UCSD-AML1 (cell line): Measurements from ENCODE around the gene CEP72.
"Not testable (repeated sequence)": the region's sequence is repeated elsewhere in the genome, so short reads cannot be mapped to it uniquely, and the experiment has no call there.

ENCODE experiments used
- DNase-seq: peaks from one replicate; lab custom pipeline; 2025; ENCODE audit not compliant: unreplicated experiment; lab: John Stamatoyannopoulos, UW

CEP72 gene

GRCh38 chr5:595285-595875 lies 16.8 kb upstream of the CEP72 start:
- no peak for DNase-seq

GRCh38 chr5:597871-598563 lies 14.1 kb upstream of the CEP72 start:
- no peak for DNase-seq

DNA sequence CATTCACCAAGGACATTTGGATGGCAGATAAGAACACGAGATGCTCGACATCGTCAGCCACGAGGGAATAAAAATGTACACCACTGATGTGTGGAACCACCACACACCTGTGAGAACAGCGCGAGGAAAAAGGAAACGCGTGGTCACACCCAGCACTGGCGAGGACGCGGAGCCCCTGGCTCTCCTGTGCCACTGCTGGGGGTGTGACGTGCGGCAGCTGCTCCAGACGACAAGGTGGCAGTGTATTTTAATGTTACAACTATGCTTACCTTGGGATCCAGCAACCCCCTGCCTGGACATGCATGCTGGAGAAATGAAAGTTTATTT lies 13.6 kb upstream of the CEP72 start:
- no peak for DNase-seq

- DNase-seq = no peak
These were observed 11.1 kb upstream of the CEP72 start for GRCh38 chr5:600886-601541.

DNA sequence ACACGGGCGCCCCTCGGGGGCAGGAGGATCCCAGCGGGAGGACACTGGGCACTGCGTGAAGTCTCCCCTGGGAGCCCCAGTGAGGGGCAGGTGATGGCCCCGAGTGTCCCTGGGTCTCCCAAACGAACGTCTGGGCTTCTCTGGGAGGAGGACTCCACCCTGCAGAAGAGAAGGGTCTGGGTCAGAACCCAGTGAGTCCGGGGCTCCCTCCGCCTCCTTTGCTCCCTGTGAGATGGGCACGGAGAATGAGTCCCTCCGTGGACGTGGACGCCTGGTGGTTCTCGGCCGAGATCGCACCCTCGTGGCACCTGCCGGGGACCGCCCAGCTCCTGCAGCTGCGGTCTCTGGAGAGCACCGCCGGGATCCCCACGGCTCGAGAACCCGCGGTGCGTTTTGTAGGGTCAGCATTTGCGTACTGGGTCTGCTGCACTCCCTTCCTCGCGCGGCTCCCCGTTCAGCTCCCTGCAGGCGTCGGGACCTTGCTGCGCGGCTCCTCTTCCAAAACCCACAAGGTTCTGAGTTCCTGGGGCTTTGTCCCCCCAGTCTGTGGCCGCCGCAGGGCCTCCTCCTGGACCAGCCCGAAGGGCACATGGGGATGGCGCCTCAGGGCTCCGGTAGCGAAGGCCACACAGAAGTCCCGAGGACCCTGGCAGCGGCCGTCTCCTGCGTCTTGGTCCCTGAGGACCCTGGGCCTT lies 10.2 kb upstream of the CEP72 start:
- no peak for DNase-seq

GRCh38 chr5:602466-603035 lies 9.6 kb upstream of the CEP72 start:
- DNase-seq = no peak

GRCh38 chr5:603081-603998 lies 8.8 kb upstream of the CEP72 start:
- DNase-seq = no peak

DNA sequence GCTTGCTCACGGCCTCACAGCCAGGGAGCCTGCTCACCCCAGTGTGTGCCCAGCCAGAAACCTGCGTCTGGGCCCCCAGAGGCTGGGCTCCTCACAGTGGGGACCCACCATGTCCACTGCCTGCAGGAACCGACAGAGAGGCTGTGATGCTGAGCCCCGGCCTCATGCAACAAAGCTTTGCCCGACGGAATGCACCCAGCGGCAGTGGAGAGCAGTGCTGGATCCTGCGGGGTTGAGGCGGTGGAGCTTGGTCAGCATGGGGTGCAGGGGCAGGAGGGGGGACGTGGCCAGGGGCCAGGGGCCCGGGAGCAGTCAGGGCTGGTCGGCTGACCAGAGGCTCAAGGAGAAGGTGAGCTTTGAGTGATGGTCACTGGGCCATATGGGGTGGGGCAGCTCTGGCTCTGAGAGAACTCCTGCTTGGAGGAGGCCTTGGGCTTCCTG lies 7.7 kb upstream of the CEP72 start:
- DNase-seq = no peak

DNA sequence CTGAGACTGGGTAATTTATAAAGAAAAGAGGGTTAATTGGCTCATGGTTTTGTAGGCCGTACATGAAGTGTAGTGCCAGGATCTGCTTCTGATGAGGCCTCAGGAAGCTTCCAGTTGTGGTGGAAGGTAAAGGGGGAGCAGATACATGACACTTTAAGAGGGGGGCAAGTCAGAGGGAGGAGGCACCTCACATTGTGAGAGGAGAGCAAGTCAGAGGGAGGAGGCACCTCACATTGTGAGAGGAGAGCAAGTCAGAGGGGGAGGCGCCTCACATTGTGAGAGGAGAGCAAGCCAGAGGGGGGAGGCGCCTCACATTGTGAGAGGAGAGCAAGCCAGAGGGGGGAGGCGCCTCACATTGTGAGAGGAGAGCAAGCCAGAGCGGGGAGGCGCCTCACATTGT lies 7.0 kb upstream of the CEP72 start:
- DNase-seq = not testable (repeated sequence)

DNA sequence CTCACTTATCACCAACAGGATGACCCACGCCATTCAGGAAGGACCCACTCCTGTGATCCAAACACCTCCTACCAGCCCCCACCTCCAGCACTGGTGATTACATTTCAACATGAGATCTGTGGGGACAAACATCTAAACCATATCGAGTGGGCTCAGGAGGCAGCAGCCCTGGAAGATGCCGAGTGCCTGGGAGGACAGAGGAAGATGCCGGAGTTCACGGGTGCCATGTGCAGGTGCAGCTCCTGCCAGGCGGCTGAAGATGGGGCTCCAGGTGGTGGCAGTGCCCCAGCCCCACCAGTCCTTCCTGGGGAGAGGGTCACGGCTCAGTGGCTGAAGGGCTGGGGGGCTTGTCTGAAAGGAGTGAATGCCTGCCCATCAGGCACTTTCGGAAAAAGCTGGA lies 6.1 kb upstream of the CEP72 start:
- DNase-seq = no peak

DNA sequence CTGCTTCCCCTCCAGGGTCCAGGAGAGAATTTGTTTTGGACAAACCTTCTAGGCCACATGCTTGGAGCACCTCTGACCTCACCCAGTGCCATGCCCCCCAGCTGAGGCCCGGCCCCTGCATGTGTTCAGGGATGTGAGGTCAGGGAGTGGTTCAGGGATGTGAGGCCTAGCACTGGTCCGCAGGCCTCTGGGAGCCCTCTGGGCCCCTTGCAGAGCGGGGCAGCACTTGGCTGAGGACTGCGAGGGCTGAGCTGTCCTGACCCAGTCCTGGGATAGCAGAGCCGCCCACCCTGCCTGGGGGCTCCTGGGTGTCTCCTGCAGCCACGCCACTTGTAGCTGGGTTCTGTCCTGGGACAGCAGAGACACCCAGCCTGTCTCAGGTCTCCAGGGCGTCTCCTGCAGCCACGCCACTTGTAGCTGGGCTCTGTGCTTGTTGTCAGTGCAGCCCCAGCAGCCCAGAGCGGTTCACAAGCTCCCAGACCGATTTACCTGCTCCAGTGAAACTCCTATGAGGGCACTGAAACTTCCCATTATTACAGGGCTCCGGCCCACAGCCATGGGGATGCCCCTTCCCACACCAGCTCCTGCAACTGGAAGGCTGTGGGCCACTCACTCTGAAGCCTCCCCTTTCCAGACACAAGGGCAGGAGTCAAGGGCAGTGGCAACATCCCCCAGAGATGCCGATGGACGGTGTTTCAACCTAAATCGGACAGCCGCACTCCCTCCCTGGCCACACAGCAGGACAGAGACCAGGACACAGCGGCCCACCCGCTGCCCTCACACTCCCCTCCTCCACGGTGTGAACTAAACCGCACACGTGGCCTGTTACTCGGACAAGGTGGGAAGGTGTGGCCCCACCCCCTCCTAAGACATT lies 5.4 kb upstream of the CEP72 start:
- DNase-seq = no peak

GRCh38 chr5:607541-608428 lies 4.4 kb upstream of the CEP72 start:
- DNase-seq = no peak

GRCh38 chr5:608429-609370 lies 3.4 kb upstream of the CEP72 start:
- DNase-seq = no peak

- no peak for DNase-seq
These were observed 2.6 kb upstream of the CEP72 start for GRCh38 chr5:609506-609905.

- DNase-seq = no peak
These were observed 2.0 kb upstream of the CEP72 start for GRCh38 chr5:610011-610743.

GRCh38 chr5:610744-611730 lies 1.1 kb upstream of the CEP72 start:
- no peak for DNase-seq
